Type B pancreatic cell (in vitro differentiated cells): Measurements from ENCODE around the gene SMC1A. TPM values are rescaled to one million over a fixed set of nuclear protein-coding genes. Genes with fewer than 3 reads are reported as not detected.
"Not testable (repeated sequence)": the region's sequence is repeated elsewhere in the genome, so short reads cannot be mapped to it uniquely, and the experiment has no call there.

Experiments
- DNase-seq: peaks from one replicate; pipeline ENCODE4 v3.0.0; 2021; ENCODE audit warnings: mixed read lengths; ENCODE audit not compliant: unreplicated experiment; ENCODE audit errors: extremely low spot score
- H3K27ac Mint-ChIP-seq: 2 replicates; pipeline ENCODE4 v1.8.0; 2021; ENCODE audit warnings: mild to moderate bottlenecking, mixed read lengths
- H3K27me3 Mint-ChIP-seq: 2 replicates; pipeline ENCODE4 v1.8.0; 2021; ENCODE audit warnings: mixed read lengths
- H3K36me3 Mint-ChIP-seq: 2 replicates; pipeline ENCODE4 v1.8.0; 2021; ENCODE audit warnings: mixed read lengths
- H3K4me1 Mint-ChIP-seq: one replicate; pipeline ENCODE4 v1.8.0; 2021; ENCODE audit warnings: mixed read lengths; ENCODE audit not compliant: unreplicated experiment
- H3K4me3 Mint-ChIP-seq: 2 replicates; pipeline ENCODE4 v1.8.0; 2021; ENCODE audit warnings: mild to moderate bottlenecking, mixed read lengths
- H3K9me3 Mint-ChIP-seq: 2 replicates; pipeline ENCODE4 v1.8.0; 2021; ENCODE audit warnings: mixed read lengths
- CTCF ChIP-seq: fragments of 200-600 bp; sonication (generic); conservative IDR thresholded peaks from 2 replicates; pipeline ENCODE4 v1.5.0; 2021; ENCODE audit warnings: antibody characterized with exemption, mild to moderate bottlenecking
- total RNA-seq: library from RNA; stranded (reverse); gene quantifications from 2 replicates; pipeline ENCODE4 v1.2.1, GENCODE V29; 2021; ENCODE audit warnings: low replicate concordance

The SMC1A gene
- total RNA-seq, 1 donor from 2014 or later: 87.6 TPM

DNA sequence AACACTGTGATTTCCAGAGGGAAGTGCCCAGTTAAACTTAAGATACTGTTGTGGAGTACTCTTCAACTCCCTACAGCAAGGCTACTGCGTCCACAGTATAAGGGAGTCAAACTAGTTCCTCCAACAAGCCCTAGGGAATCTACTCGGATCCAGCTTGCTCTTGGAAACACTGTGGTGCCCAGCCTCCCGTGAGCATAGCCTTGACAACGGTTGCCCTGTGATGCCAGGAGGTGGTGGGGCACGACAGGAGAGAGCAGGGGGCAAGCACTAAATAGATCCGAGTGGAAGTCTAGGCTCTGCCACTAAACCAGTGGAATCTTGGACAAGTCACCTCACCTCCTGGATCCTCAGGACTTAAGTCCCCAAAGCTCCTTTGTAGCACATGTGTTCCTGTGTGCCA is 45.6 kb downstream of the SMC1A start:
- H3K36me3 Mint-ChIP-seq: peaks cover 19% of the 10 kb centered on the region
- H3K27ac Mint-ChIP-seq: no peak overlapping the region
- TF ChIP-seq CTCF: no peak
- no peaks in the 10 kb centered on the region for H3K4me1 Mint-ChIP-seq
- H3K27me3 Mint-ChIP-seq: no peaks in the 10 kb centered on the region
- no peak overlapping the region for H3K4me3 Mint-ChIP-seq
- DNase-seq: no peak
- H3K9me3 Mint-ChIP-seq: peaks cover 8% of the 10 kb centered on the region

DNA sequence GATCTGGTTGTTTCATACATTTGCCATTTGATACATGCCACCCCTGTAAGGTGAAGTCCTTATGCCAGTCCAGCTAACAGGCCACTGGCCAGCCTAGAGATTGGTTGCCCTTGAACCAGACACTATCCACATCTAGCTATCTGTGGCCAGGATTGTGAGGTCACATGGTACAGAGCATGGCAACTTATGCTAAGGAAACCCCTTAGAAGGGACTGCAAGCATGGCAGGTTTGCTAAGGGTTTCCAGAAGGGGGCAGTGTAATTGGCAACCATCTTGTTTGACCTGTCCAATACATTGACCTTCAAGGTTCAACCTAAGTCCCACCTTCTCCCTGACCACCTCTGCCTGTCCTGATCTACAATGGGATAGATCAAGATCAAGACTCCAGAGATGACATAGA is 47.5 kb downstream of the SMC1A start:
- H3K4me3 Mint-ChIP-seq: no peak overlapping the region
- H3K36me3 Mint-ChIP-seq: peaks cover 14% of the 10 kb centered on the region
- peaks cover 8% of the 10 kb centered on the region for H3K9me3 Mint-ChIP-seq
- H3K27ac Mint-ChIP-seq: no peak overlapping the region
- H3K4me1 Mint-ChIP-seq: no peaks in the 10 kb centered on the region
- DNase-seq: no peak
- H3K27me3 Mint-ChIP-seq: no peaks in the 10 kb centered on the region
- no peak for TF ChIP-seq CTCF

GRCh38 chrX:53374222-53374820 is 48.1 kb downstream of the SMC1A start:
- DNase-seq: no peak
- peaks cover 14% of the 10 kb centered on the region for H3K36me3 Mint-ChIP-seq
- H3K9me3 Mint-ChIP-seq: peaks cover 8% of the 10 kb centered on the region
- no peaks in the 10 kb centered on the region for H3K27me3 Mint-ChIP-seq
- H3K4me3 Mint-ChIP-seq: no peak overlapping the region
- TF ChIP-seq CTCF: no peak
- no peak overlapping the region for H3K27ac Mint-ChIP-seq
- no peaks in the 10 kb centered on the region for H3K4me1 Mint-ChIP-seq

DNA sequence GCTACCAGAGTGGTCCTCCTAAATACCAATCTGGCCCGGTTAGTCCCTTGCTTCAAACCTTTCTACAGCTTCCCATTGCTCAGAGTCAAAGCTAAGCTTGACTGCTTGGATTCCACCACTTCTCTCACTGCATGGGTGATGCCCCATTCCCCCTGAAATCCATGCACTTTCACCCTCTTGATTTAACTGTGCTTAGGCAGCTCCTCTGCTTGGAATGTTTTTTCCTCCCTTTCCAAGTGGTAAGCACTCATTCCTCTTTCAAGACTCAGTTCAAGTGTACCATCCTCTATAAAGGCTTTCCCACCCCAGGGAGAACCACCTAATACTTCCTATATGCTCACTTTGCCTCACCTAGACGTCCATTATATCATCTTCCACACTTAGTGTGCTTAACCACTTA is 49.1 kb downstream of the SMC1A start:
- DNase-seq: no peak
- Mint-ChIP-seq H3K27me3 (no peaks in the 10 kb centered on the region), H3K4me3 (no peak overlapping the region), H3K9me3 (peaks cover 8% of the 10 kb centered on the region), H3K4me1 (no peaks in the 10 kb centered on the region), H3K36me3 (peaks cover 14% of the 10 kb centered on the region), H3K27ac (no peak overlapping the region)
- no peak for TF ChIP-seq CTCF

GRCh38 chrX:53366454-53366853 is 56.0 kb downstream of the SMC1A start:
- H3K9me3 Mint-ChIP-seq, H3K27ac Mint-ChIP-seq, H3K4me1 Mint-ChIP-seq, H3K36me3 Mint-ChIP-seq, H3K4me3 Mint-ChIP-seq, H3K27me3 Mint-ChIP-seq, DNase-seq: not testable (repeated sequence)

DNA sequence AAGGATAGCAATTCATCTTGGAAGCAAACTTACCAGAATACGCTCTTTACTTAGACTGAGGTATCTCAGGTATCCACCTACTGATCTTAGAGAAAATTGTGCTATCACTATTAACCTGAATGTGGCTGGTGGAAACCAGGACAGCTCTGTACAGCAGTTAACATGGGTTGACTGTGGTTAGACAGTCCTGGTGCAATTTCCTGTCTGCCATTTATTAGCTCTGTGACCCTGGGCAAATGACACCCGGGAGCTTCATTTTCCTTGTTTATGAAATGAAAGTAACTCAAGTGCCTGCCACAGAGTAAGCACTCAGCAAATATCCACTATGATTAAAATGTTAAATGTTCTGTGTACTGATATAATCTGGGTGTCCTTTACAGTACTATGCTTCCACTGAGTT is 60.0 kb downstream of the SMC1A start:
- Mint-ChIP-seq H3K36me3 (no peaks in the 10 kb centered on the region), H3K27ac (no peak overlapping the region), H3K27me3 (no peaks in the 10 kb centered on the region), H3K4me3 (no peak overlapping the region), H3K9me3 (no peaks in the 10 kb centered on the region), H3K4me1 (peaks cover 4% of the 10 kb centered on the region)
- no peak for TF ChIP-seq CTCF
- no peak for DNase-seq
